C4-2B (cell line): ENCODE data around the gene HK2.

ENCODE experiments used
- CTCF ChIP-seq: fragments of 450-650 bp; conservative IDR thresholded peaks from 2 replicates; pipeline ENCODE4 v1.5.1; 2017; ENCODE audit warnings: mild to moderate bottlenecking
- ZFX ChIP-seq: fragments of 450-650 bp; IDR thresholded peaks from 2 replicates; pipeline ENCODE4 v1.6.1; 2017

GRCh38 chr2:74849228-74849892 is 15.4 kb downstream of the HK2 start:
- TF ChIP-seq CTCF (no peak), ZFX (no peak)
